ENCODE results near the gene ACOXL.

Gene ACOXL

DNA sequence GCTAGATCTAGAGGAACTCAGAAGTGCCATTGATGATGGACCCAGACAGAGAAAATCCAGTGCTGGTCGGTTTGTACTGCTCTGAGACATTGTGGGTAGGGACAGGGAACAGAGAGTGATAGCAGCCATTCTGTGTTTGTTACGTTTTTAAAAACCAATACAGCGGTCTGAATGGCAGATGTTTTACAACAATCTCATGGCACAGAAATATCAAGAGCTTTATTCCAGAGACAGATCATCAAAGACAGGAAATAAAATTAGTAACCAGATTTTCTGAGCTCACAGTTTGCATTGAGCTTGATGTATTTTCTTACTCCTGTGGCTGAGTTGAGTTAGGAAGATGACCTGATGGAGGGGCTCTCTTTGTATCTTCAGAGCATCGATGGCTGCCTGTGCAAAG lies 273.4 kb downstream of the ACOXL start:
- no peak for DNase-seq (ENCODE audit: low read depth, low spot score)

DNA sequence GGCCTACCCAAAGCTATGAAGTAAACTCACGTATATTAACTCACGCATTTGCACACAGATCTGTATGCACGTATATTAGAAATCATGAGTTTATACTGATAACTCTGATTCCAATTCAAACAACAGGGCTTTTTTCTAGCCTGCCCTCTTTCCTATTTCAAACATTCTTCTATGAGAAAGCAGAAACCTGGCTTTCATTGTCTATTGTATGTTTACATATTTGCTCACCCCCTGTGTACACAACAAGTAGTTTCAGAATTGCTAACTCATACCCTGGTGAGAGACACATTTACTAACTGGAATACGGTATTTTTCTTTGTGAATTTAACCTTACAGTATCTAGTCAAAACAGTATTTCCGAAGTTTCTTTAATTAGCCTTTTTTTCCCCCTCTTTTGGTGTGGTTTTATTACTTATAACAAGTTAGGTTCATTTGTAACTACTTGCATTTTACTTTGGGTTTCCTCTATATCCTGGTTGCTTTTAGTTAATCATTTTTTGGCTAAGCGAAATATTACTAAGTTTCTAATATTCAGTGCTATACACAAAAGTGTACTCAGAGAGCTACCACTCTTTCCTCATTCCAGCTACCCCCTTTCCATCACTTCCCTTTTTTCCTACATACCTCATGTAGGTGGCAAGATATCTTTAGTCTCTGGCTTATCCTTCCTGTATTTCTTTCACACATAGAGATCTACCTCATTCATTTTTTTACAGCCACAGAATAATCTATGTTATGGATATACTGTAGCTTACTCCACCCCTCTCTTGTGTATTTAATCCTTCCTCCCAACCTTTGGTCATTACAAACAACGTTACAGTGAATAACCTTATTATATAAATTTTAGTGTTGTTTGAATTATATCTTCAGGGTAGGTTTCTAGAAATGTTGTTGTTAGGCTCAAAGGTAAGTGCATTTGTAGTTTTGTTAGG lies 275.6 kb downstream of the ACOXL start:
- DNase-seq (ENCODE audit: low read depth, low spot score), result no peak

DNA sequence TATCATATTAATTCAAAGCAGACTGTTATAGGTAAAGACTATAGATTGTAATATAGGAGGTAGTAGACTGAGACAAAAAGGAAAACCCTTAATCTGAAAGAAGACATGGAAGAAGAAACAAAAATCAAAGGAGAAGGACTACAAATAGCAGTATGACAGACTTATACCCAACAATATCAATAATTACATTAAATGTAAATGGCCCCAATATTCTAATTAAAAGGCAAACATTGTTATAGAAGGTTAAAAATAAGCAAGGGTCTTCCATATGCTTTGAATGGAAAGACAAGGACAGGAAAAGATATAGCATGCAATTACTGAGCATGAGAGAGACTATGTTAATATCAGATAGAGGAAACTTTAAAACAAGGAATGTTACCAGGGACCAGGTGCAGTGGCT lies 278.8 kb downstream of the ACOXL start:
- no peak for DNase-seq (ENCODE audit: low read depth, low spot score)

DNA sequence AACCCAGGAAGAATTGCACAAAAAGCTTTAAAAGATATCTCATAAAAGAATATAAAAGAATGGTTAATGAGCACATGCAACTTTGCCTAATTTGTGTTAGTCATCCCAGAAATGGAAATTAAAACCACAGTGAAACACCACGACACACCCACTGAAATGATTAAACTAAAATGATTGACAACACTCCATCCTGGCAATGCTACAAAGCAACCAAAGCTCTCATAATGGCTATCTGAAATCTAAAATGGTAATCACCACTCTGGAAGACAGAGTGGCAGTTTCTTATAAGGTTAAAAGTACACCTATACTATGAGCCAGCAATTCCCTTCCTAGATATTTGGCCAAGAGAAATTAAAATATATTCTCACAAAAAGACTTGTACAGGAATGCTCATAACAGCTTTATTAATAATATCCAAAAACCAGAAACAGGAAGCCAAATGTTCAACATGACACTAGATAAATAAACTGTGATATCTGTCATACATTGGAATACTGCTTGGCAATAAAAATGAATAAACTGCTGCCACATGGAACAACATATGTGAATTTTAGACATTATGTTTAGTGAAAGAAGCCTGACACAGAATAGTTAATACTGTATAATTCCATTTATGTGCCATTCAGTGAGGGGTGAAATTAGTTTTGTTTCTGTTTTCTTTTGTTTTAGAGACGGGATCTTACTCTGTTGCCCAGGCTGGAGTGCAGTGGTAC lies 283.1 kb downstream of the ACOXL start:
- DNase-seq (ENCODE audit: low read depth, low spot score), result no peak

DNA sequence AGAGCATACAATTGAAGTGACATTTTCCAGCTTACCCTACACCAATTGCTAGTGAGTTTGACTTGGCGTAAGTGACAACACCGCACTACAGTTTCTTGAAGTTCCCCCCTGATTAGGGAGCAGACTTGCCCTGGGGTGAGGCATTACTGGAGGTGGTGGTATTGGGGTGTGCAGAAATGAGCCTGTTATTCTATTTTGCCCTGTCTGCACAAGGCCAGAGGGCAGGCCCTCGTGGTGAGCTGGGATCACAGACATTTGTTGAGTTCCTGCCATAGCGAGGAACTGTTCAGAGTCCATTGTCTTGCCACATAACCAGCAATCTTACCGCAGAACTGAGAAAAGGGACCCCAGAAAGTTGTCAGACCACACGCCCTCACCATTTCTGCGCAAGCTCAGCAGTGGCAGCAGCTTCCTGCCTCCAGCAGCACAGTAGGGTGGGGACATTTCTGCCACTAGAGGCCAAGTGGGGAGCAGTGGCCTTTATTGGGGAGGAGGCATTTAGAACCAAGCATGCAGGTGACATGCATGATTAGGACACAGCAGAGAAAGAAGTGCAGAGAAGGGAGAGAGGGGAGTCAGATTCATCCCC lies 284.8 kb downstream of the ACOXL start:
- DNase-seq (ENCODE audit: low read depth, low spot score), result no peak

DNA sequence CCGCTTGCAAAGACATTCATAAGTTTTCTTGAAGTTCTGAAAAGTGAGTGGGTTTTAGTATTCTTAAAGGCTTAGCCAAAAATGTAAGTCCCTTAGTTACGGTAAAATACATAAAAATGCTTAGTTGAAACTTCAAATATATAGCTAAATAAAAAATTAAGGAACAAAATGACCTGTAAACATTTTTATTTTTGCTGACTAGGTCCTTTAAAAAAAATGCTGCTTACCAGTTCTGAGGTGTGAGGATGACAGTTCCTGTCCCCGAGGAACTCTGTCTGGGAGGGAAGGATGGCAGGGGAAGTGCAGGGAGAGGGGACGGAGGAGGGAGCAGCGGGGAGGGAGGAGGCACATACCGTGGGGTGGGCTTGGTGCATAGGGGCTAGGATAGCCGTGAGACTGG lies 285.5 kb downstream of the ACOXL start:
- DNase-seq (ENCODE audit: low read depth, low spot score), result no peak

DNA sequence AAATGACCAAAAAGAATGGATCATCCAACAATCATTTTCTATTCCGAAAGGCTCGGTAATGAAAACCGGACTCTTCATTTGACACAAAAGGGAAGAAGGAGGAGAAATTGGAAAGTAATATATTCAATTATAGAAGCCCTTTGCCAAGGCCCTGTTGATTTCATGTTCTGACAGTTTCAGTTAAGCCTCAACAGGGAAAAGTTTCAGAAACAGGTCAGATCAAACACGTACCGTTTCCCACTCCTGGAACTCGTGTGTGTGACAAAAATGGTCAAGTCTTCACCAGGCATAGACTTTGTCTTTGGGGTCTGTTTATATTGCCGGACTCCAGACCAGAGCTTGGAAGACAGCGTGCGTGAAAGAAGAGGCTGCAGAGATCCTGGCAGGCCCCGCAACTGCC lies 287.0 kb downstream of the ACOXL start:
- no peak for DNase-seq (ENCODE audit: low read depth, low spot score)

DNA sequence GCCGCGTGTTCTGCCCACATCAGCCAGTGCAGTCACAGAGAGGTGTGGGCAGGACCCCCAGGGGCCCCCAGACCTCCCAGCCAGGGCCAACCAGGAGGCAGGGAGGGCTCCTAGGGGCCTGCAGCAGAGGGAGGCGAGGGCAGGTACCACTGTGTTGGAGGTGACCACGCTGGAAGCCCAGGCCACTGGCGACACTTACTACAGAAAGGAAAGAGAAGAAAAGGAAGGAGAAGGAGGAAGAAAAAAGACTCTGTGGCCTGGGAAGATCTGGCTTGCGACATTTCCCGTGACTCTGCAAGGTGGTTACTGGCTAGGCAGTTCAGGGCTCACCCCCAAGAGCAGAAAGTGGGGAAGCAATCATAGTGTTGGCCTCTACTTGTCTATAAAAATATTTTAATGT lies 290.3 kb downstream of the ACOXL start:
- no peak for DNase-seq (ENCODE audit: low read depth, low spot score)

DNA sequence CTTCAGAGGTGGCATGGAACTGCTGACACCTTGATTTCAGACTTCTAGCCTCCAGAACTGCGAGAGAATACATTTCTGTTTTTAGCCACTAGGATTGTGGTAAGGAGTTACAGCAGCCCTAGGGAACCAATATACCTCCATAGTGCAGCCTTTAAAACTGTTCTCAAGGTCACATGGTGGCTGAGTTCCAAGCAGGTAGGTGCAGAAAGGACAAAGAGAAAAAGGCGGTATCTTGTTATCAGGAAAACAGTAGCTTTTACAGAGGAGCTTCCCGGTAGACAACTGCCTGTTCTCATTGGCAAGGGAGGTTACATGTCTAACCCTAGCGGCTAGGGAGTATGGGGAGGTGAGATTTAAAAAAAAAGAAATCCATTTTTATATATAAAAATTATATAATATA lies 292.1 kb downstream of the ACOXL start:
- DNase-seq (ENCODE audit: low read depth, low spot score), result no peak

DNA sequence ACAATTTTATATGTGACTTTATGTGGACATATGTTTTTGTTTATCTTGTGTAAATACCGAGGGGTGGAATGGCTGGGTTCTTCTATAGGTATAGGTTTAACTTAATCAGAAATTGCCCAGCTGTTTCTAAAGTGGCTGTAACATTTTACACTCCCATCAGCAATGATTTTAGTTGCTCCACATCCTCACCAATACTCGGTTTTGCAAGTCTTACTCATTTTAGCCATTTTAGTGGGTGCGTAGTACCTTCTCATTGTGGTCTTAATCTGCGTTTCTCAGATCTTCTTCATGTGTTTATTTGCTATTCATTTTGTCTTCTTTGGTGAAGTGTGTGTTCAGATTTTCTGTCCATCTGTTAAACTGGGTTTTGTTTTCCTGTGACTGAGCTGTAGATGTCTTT lies 292.9 kb downstream of the ACOXL start:
- DNase-seq (ENCODE audit: low read depth, low spot score), result no peak

DNA sequence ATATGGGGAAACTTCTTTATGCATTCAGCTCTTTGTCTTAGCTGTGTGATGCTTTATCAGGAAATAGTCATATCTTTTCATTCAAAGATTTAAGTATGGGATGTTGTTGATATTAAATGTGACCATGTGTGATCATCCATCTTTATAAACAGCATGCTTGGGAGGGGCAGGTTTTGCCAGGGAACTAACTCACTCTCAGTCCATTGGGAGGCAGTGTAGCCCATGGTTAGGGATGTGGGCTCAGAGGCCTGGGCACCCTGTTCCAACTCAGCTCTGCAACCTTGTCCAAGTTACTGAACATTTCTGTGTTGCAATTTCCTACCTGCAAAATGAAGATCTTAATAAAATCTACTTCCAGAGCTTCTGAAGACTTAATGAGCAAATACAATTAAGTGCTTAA lies 296.3 kb downstream of the ACOXL start:
- no peak for DNase-seq (ENCODE audit: low read depth, low spot score)

DNA sequence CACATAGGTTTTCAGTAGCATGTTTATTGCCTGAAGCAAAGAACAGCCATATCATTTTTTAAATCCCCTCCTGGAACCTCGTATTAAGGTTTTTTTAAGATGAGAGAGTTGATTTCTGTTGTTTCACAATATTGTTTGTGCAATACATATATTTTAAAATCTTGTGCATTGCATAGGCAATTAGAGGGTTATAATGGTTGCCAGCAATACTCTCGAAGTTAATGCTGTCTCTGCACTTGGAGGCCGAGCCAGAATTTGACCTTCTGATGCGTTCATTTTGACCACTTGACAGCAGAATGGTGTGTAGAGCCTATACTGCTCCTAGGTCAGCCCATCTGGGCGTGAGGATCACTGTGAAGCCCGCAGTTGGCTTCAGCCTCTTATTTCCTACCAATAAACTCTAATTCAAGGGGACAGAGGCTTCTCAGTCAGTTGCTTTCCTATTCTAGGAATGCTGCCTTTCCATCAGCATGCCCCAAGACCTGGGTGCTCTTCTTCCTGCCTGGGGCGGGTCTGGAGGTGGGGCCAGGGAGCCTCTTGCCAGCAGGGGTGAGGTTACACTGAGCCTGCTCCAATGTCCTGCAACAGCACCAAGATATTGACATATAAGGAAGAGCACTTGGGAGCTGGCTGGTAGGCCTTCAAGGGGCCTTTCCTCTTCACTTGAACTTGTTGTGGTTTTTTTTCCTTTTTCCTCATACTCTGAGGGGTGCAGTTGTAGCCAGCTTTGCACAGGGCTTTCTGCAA lies 297.0 kb downstream of the ACOXL start:
- no peak for DNase-seq (ENCODE audit: low read depth, low spot score)

DNA sequence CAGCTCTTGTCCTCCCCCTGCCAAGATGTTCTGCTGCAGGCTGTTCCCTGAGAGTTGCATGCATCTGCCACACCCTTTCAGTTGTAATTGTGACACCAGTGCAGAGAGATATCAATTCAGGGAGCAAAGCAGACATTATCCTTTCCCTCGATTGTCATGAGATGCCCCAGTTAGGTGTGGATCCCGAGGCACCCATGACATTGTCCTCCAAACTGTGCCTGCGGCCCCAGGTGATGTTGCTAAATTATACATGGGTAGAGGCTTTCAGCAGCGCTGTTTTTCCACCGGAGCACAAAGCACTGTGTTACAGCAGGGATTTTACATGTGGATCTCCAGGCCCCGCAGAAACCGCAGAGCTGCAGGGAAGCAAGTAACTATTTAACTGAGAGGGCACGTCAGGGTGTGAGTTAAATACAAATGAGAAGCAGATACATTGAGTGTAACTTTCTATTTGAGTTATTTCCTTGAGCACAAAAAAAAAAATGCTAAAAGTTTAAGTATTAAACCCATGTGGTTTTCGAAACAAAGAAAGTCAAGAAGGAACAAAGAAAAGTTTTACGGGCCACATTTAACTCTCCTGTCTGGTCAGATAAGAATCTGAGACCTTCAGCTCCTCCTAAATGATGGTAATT lies 298.0 kb downstream of the ACOXL start:
- no peak for DNase-seq (ENCODE audit: low read depth, low spot score)

DNA sequence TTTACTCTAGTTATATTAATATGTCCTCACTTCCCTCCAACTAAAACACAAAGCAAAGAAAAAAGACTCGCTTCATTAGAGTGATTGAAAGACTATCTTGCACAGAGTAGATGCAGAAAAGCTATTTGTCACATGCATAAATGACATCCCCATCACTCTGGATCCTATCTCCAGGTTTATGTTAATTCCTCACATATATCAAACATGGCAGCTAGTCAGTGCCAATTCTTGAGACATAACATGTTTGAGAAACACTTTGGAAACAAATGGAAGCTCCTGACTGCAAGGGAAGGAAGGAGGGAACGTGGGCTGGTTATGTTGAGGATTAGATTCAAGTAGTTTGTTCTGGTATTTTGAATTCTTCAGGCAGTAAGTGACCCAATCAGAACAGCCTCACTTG lies 298.6 kb downstream of the ACOXL start:
- DNase-seq (ENCODE audit: low read depth, low spot score), result no peak

DNA sequence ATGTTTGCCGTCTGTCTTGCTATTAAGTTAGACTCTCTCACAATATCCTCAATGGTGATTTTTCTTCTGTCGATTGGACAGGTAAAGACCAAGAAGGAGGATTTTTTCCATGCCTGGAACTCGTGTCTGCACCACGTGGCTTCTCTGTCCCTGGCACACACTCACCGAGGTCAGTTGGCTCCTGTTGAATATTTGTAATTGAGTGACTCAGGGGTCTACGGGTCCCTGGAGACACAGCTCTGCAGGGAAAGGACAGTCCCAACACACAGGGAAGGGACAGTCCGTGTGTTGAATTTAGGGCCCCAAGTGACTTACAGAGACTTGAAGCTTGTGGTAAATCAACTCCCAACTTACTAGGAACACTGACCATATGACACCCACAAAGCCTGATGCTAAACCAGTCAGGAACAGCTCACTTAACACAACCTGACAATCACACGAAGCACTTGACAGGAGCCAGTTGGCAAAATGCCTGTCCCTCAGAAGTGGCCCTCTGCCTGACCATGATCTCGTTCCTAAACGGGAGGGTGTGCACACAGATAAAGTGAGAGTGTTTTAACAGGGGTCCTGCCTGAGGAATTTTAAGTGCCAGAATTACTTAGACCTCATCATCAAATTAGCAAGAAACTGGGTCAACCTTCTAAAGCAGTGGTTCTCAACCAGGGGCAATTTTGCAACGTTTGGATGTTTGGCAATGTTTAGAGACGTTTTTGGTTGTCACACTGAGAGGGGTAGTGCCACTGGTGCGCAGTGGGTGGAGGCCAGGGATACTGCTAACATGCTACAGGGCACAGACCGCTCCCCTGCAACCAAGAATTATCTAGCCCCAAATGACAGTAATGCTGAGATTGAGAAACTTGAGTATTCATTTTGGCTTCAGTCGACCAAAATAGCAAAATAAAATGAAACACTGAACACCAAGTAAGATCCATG lies 299.4 kb downstream of the ACOXL start:
- no peak for DNase-seq (ENCODE audit: low read depth, low spot score)

DNA sequence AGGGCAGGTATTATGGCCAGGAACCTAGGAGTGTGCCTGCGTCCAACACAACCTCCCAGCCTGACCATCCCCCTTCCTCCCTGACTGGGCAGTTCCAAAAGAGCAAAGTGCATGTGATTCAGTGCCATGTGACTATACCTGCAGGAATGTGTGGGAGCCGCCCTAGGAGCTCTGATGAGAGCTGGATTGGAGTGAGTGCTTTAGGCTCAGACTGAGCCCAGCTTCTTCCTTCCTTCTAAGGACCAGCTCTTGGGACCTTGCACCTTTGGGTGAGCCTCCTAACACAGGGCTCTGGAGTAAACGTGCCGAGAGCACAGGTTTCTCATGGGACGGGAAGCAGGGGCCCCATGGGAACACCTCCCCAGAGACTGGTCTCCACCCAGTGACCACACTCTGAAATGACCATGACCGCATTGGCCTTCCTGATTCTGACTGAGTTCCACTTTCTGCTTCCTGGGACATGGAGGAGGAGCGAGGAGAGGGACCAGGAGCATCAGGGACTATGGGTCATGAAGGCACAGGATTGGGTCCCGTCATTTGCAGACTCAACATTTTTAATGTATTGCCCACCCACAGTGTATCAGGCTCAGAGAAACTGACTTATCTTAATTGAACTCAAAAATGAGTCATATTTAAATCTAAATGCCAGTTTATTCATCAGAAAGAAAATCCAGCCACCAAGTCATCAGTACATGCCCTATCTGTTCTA lies 300.5 kb downstream of the ACOXL start:
- no peak for DNase-seq (ENCODE audit: low read depth, low spot score)

DNA sequence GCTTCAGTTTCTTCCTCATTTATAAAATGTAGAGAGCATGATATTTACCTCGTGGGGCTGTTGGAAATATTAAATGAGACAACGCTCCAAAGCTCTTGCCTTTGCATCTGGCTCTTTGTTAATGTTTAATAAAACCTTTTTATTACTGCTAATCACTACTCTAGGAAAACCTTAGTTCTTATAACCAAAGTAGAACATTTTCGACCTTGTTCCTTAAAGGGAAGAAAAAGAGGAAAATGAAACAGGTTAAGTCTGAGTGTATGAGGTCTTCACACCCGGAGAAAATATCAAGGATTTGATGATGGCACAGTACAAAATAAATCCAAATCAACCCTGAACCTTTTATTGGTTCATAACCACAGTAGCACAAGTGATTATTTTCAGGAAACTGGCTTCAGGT lies 301.8 kb downstream of the ACOXL start:
- DNase-seq (ENCODE audit: low read depth, low spot score), result no peak

DNA sequence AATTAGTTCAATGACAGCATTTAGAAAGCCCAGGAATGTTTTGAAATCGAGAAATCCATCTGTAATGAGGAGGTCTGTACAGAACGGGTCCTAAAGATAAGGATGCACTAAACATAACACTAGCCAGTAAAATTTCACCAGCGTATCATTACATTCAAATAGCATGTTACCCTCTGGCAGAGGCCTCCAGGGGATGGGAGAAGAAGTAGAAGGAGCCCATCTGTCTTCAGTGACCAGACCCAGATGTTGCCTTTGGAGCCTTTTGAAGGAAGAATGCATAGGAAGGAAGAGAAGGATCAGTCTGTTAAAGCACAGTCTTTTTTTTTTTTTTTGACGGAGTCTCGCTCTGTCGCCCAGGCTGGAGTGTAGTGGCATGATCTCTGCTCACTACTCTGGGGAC lies 302.2 kb downstream of the ACOXL start:
- no peak for DNase-seq (ENCODE audit: low read depth, low spot score)

DNA sequence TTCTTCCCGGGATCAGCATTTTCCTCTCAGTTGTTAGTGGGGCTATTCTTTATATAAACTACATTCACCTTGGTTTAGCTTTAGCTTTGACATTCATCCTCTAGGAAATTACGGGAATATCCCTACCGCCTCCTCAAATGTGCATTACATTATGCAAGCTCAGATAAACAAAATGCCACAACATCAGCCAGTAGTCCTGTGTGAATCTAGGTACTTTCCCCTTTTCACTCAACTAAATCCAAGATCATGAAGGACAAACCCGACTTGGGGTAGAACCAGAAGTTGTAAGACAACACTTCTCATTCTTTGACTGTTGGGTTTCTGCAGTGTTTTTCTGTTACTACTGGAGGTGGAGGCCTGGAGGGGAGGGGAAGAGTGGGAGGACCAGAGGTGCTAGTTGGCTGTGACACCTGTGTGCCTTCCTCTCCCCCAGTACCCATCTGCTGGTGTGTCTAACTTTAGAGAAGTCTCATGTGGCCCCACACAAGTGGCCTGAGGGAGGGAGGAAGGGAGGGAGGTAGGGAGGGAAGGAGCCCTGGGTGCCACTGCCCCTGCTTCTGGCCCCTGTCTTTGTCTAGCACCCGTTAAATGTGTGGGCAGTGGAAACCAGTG lies 303.6 kb downstream of the ACOXL start:
- DNase-seq (ENCODE audit: low read depth, low spot score), result no peak
